SKM-1 (cell line): ENCODE data around the gene ADCY5.

Experiments
- DNase-seq: peaks from one replicate; lab custom pipeline; 2025; ENCODE audit not compliant: unreplicated experiment; lab: John Stamatoyannopoulos, UW

Gene ADCY5

DNA sequence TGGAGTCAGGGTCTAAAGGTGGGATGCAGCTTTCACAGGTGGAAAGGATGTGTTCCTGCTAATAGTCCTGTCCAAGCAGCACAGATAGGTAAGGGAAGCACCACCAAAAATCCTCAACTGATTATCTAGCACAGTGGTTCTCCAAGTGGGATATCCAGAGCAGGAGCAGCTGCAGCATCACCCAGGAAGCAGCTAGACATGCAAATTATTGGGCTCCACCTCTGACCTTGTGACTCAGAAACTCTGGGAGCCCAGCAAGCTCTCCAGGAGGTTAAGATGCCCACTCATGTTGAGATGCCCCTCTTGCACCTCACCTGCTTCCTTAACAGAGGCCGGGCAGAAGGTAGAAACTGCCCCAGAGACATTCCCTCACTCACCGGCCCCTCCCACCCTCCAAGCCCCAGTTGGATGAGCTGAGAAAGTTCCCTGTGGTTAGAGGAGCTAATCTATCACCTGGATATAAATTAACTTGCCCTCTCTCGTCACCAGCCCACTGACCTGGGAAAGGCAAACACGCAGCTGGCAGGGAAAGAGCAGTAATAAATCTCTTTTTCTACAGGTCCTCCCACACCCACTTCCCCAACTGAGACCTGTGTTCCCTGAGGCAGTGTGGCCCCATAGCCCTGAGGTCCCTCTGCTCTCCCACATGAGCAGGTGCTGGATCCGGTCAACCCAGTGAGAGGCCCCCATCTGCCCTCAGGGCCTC is 39.3 kb downstream of the ADCY5 start:
- DNase-seq, result no peak

DNA sequence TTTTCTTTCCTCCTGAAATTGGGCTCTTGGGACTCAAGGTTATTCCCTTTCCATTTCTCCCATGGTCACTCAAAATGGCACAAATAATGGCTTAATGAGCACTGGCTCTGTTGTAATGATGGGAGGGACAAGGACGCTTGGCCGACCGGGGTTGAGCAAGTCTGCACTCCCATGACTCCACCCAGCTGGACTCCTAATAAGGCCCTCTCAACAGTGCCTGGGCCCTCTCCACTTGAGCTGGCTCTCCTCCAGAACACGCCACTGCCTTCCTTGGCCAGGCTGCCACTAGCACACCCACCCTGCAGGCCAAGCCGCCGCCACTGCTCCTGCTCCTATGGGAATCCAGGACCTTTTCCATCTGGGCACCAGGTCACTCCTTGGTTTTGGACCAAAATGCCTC is 42.3 kb downstream of the ADCY5 start:
- no peak for DNase-seq

DNA sequence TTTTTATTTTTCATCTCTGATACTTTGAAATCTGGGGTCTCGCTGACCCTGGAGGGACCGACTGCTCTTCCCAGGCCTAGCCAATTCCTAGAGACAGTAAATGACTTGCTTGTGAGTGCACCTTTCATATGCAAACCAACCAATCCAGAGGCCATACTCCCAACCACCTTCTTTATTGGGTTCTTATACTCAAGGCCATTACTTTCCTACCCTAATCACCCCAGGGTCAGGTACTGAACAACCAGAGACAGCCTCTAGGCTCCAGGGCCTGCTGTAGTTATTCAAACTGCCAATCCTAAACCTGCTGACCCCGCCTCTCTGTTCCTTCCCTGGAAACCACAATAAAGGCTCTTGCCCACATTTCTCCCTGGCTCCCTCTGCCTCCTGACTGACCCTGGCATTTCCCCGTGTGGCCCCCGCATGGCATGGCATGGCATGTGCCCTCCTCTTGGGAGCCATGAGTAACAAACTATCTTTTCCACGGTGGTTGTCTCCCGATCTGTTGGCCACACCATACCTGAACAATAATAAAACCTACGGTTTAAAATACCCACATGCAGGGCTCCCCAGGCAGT is 42.9 kb downstream of the ADCY5 start:
- no peak for DNase-seq

DNA sequence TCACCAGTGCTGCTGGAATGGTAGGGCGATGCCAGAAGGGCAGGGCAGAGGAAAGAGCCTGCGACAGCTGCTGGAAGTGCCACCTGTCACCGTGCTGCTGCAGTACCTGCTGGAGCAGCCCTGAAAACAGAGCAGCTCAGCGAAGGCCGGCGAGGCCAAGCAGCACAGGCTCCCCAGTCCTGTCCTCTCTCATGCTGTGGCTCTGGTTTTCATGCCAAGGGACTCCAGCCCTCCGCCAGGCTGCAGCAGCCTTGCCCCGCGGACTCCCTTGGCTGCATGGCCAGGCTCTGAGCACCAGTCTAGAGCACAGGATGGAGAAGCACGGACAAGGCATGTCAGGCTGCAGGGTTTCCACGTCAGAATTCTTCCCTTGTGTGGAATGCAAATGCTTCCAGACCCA is 43.9 kb downstream of the ADCY5 start:
- no peak for DNase-seq

DNA sequence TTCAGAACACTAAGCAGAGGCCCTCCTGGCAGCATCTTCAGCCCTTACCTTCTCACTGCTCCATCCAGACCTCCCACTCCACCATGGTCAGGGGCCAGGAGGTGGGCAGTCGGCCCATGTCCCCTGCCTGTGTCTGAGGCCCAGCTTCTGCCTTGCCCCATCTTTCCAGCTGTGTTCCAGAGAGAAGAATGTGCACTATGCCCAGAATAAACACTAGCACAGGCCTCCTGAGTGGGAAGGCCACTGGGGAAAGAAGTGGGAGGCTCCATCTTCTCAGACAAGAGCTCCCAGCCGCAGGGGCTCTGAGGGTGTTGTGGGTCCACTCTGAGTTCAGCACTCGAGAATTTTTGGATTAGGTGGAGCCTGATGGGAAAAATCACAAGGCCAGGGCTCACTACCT is 44.5 kb downstream of the ADCY5 start:
- no peak for DNase-seq

DNA sequence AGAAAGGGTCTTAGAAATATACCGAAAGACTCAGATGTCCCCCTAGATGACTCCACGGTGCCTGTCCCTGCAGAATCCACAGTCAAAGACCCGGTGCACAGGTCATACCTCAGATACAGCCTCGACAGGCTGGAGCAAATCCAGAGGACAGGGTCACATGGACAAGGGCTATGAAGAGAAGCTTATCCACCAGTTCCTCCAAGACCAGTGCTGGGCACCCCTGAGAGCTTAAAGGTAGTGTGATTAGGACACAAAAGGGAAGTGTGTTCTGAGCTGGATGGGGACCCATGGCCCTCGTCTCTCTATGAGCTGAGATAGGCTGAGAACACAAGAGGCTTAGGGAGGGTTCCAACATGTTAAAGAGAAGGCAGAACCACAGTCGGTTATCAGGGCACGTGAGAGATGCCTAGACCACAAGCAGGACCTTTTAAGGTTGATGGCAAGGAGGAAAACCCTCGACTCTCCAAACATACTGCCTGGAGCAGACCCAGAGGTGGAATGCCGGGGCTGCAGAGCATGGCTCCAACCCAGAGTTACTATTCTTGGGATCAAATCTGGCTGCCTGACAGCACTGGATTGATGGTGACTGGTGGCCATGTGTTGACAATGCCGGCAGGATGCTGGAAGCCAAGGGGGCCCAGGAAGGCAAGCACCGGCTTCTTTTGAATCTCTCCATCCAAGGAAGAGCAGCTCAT is 46.9 kb downstream of the ADCY5 start:
- DNase-seq, result no peak

DNA sequence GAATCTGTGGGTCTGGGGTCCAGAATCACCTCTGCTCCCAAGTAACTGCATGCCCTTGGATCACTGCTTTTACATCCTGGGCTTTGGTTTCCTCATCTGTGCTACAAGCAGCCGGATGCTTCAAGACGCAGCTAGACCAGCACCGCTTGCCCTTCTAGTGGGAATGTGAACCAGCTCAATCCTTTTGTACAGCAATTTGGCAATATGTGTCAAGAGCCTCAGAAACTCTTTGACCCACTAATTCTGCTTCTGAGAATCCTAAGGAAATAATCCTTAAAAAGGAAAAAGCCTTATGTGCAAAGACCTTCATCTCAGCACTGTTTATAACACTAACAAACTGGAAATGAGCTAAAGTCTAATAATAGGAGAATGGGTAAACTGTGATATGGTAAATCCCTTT is 48.7 kb downstream of the ADCY5 start:
- no peak for DNase-seq

DNA sequence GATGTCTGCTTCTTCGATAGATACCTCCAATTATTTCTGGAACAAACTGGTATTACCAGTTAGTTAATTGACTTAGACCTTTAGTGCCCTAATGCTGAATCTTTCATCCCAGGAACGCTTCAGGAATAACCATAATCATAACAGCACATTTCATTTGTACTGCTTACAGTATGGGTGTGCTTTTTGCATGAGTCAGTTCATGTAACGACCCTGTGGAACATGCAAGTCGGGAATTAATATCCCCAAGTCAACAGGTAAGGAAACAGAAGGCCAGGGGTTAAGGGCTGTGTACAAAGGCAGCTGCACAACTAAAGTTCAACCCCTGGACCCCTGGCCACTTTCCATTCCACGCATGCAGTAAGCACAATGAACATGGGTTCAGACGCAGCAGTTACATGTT is 49.2 kb downstream of the ADCY5 start:
- no peak for DNase-seq

DNA sequence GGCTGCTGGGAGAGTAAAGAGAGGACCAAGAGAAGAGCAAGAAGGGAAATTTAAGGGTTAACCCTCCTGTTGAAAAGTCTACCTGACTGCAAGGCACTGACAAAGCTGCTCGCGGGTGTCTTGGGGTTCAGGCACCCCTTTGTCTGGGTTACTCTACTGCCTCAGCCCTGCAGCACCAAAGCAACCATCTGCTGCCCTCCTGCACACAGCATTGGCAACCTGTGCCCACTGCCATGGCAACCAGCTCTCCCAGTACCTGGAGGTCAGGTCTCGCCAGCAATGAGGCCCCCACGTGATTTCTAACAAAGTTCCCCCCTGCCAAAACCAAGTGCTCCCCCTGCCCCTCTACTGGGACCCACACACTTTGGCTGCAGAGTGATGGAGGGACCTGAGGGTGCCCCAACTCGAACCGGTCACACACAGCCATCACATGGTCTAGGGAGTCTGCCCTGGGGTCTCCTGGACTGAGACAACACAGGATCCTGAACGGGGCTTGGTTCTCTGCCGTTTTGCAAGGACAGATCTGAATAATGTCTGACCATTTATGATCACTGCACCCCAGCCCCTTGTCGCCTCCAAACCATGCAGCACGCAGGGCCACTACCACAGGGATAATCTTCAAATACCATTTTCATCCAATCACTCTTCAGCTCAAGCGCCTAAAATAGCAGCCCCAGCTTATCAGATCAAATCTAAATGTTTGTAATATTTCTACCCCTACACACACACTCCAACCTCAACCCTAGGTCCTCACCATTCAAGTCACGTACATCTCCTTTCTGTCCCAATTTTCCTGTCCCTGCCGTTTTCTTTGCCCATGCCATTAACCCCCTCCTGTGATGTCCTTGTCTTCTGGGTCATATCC is 50.7 kb downstream of the ADCY5 start:
- DNase-seq, result no peak

DNA sequence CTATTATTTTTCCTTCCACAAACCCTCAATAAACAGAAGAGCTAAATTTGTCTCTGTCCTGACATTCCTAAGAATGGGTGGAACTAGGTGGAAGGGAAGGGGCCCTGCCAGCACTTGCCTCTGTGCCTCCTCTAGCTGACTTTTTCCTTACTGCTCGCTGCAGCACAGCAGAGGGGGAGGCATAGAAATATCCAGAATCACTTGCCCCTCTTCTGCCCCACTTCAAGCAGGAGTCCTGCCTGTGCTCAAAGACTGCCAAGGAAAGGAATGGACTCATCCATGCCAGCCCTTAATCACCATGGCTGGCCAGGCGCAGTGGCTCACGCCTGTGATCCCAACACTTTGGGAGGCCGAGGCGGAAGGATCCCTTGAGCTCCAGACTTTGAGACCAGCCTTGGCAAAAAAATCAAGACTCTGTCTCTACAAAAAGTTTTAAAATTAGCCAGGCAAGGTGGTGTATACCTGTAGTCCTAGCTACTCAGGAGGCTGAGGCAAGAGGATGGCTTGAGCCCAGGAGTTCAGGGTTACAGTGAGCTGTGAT is 51.8 kb downstream of the ADCY5 start:
- no peak for DNase-seq

DNA sequence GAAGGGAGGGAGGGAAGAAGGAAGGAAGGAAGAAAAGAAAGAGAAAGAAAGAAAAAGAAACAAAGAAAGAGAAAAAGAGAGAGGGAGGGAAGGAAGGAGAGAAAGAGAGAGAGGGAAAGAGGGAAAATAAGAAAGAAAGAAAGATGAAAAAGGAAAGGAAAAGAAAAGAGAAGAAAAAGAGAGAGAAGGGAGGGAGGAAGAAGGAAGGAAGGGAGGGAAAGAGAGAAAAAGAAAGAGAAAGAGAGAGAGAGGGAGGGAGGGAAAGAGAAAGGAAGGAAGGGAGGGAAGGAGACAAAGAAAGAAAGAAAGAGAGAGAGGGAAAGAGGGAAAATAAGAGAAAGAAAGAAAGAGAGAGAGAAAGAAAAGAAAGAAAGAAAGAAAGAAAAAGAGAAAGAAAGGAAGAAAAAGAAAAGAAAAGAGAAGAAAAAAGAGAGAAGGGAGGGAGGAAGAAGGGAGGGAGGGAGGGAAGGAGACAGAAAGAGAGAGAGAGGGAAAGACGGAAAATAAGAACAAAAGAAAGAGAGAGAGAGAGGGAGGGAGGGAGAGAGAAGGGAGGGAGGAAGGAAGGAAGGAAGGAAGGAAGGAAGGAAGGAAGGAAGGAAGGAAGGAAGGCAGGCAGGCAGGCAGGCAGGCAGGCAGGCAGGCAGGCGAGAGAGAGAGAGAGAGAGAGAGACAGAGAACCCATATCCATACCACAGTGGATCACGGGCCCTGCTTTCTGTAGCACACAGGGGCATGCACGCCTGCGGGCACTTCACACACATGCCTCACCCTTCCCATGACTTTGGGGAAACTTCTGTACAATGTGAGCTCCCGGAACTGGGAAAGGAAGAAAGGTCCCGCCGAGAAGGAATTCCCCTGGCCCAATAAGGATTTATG is 52.5 kb downstream of the ADCY5 start:
- DNase-seq, result no peak

DNA sequence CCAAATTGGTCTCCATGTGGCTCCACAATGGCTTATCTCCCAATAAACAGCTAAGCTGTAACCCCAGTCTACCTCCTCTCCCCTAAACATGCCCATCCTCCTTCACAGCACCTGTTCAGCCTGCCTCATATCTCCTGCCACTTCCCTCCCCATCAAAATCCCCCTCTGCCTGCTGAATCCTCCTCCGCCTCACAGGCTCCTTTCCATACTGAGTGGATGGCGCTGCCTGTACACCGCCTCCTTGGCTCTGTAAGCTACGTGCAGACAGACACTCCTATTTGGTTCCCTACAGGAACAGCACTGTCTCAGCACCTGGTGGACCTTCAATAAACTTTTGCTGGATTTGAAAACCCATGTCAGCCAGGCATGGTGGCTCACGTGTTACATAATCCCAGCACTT is 53.7 kb downstream of the ADCY5 start:
- DNase-seq, result no peak

DNA sequence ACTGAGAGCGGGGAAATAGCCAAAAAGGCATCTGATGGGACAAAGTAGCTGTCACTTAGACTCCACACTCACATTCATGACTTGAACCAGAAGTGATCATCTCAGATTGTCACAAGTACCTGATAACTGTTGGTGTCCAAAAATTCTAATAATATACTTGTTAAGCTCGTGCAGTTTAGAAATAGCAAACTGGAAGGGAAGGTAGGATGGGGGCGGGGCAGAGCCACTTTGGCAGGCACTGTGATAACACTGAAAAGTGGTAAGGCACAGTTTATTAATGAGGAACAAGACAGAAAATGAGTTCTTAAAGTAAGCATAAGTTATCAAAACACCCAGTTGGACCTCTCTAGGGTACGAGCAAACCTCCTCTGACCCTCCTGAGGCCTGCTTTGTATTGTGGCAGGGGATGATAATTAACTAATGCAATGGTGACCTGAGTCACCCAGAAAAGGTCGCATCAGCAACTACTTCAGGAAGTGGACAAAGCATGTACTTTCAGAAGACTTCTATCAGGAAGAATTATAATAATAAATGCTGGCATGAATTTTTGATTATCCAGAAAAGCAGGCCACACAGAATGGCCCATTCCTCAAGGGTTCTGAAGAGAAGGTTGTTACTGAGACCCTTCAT is 54.4 kb downstream of the ADCY5 start:
- DNase-seq, result no peak

DNA sequence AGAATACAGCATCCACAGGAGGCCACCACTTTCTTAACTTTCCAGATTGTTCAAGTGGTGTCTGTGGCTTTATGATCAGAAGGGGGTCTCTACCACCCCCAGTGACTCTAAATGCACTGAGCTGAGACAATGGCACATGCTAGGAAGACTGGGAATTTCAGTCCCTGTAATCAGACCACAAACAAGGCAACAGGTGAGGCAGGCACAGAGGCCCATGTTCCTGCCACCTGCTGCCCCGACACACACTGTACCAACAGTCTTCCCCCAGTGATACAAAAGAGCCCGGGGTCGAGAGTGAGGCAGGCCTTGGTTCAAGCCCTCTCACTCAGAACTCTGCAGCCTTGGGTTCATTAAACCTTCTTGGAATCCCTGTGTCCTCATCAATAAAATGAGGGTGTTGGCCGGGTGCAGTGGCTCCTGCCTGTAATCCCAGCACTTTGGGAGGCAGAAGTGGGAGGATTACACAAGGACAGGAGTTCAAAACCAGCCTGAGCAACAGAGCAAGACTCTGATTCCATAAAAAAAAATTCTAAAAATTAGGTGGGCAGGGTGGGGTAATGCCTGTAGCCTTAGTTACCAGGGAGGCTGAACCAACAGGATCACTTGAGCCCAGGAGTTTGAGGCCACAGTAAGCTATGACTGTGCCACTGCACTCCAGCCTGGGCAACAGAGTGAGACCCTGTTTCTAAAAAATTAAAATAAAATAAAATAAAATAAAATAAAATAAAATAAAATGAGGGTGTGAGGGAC is 55.8 kb downstream of the ADCY5 start:
- no peak for DNase-seq

DNA sequence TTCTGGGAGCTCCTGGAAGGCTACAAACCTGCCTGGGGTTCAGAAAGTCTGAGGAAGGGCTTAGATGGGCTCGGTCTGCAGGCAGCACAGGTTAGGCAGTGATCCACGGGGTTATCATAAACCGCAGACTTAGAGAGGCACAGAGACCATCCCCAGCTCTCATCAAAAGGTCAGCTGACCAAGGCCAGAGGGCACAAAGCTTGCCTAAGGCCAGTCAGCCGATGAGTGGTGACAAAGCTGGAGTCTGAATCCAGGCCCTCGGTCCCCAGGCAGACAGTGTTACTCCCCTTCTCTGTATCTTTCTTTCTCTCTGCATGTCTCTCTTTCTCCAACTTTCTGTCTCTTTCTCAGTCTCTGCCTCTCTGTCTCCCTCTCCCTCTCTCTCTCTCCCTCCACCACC is 56.5 kb downstream of the ADCY5 start:
- no peak for DNase-seq

DNA sequence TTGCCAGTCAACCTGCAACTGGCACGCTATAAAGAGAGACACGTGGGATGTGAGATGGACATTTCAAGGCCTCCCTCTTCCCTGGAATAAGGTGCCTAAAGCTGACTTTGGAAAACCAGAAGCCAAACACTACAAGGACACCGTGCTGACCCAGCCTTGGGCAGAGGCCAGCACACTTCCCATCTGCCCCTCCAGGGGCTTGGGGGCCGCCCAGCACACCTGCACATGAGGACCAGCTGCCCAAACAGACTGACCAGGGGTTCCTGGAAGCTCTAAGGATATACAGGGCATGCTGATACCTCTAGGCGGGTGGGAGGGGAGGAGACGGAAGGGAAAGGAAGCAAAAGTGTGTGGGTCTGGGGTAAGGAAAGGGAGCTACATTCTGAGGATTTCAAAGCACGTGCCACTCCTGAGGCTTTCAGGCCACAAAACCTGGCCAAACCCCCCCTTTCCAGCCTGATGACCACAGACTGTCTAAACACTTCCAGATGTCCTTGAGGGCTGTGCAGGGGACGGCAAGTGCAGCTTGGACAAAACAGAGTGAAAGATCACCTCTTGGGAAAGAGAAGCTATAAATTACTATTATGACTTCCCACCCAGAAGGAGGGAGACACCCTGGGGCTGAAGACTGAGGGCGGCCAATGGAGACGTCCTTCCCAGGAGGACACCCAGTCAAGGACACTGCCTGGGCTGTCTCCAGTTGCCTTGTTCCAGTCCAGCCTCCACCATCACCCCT is 57.9 kb downstream of the ADCY5 start:
- DNase-seq, result no peak

DNA sequence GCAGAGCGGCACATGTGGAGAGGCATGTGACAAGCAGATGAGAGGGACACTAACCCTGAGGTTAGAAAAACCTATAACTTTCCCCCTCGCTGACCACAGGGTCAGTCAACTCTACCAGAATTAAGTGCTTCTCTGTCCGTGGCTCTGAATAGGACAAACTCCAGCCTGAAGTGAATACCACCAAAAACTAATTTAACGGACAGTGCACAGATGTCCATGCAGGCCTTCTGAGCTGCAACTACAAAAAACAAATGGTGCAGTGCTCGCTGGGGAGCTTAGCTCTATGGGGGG is 59.3 kb downstream of the ADCY5 start:
- DNase-seq, result no peak

DNA sequence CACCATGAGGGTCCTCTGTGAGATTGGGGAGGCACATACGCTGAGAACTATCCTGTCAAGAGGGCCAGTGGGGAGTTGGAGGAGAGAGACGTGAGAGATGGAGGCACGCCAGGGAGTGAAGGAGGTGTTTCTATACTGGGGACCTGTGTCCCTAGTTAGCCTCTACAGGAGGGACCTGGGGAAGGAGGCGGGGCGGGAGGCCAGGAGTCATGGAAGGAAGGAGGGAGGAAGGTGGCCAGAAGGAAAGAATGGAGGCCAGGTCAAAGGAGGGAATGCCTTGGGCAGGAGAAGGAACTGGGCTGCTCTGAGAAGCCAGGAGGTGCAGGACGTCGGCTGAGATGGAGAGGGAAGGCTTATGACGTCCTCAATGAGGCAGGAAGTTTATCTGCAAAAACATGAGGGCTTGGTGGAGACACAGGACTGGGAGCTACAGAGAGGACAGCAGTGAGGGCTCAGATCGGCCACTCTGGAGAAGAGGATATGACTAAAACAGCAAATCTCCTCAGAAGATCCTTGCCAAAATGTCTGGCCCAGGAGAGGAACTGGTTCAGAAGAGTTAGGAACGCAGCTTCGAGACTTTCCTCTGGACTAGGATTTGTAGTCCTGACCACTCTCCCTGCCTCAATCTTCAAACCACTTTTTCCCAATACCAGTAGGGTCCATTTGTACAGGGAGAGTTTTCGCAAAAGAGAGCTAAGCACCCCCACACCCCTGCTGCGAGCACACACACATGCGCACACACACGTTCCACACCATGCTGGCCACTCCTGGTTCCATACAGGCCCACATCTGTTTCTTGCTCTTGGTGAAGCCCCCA is 59.9 kb downstream of the ADCY5 start:
- DNase-seq, result no peak
